ENCODE data around the gene PRDM12. TPM values are rescaled to one million over a fixed set of nuclear protein-coding genes. Genes with fewer than 3 reads are reported as not detected.

The PRDM12 gene
- polyA plus RNA-seq, 1 experiment = not detected

- POLR2A ChIA-PET = no interaction called here
- no peak for DNase-seq (ENCODE audit: low read depth, low spot score)
- TF ChIP-seq CTCF (IDR thresholded peaks at IDR 0.05; ENCODE audit: low read depth, low read length) = no peak
- CTCF ChIA-PET = no interaction called here
- Histone ChIP-seq H3K4me3 (ENCODE audit: low read depth, low read length) (no peak overlapping the region), H3K9me3 (ENCODE audit: control insufficient read depth, insufficient read depth, low read length) (no peaks in the 10 kb centered on the region), H3K27me3 (ENCODE audit: control insufficient read depth, insufficient read depth, low read length) (no peaks in the 10 kb centered on the region), H3K27ac (ENCODE audit: low read depth, low read length) (no peak overlapping the region)
Observed at GRCh38 chr9:130633336-130634190, 30.8 kb upstream of the PRDM12 start.

- ChIA-PET CTCF (no interaction called here), POLR2A (no interaction called here)
- H3K9me3 ChIP-seq (ENCODE audit: control insufficient read depth, insufficient read depth, low read length) = no peaks in the 10 kb centered on the region
- no peaks in the 10 kb centered on the region for H3K27me3 ChIP-seq (ENCODE audit: control insufficient read depth, insufficient read depth, low read length)
- no peak for DNase-seq (ENCODE audit: low read depth, low spot score)
- TF ChIP-seq CTCF (IDR thresholded peaks at IDR 0.05; ENCODE audit: low read depth, low read length) = no peak
- no peak overlapping the region for H3K27ac ChIP-seq (ENCODE audit: low read depth, low read length)
- no peak overlapping the region for H3K4me3 ChIP-seq (ENCODE audit: low read depth, low read length)
Observed at GRCh38 chr9:130634191-130634768, 30.1 kb upstream of the PRDM12 start.

DNA sequence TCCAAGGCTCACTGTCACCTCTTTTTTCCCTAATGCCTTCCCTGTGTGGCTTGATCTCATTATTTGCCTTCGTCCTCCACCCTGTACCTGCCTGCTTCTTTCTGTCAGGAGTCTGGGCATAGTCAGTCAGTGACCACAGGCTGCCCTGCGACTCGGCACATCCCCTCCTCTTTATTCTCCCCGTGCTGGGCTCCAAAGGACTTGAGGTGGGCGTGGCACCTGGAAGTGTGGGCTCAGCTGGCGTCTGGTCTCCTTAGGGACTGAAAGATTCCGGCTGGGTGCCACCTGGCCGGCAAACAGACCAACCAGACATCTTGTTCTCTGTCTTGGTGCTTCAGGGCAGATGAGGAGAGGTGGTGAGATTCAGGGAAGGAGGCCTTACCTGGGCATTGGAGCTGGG is 29.6 kb upstream of the PRDM12 start:
- no peak for DNase-seq (ENCODE audit: low read depth, low spot score)
- CTCF ChIA-PET = no interaction called here
- POLR2A ChIA-PET = no interaction called here
- Histone ChIP-seq H3K27ac (ENCODE audit: low read depth, low read length) (no peak overlapping the region), H3K9me3 (ENCODE audit: control insufficient read depth, insufficient read depth, low read length) (no peaks in the 10 kb centered on the region), H3K4me3 (ENCODE audit: low read depth, low read length) (no peak overlapping the region), H3K27me3 (ENCODE audit: control insufficient read depth, insufficient read depth, low read length) (no peaks in the 10 kb centered on the region)
- TF ChIP-seq CTCF (IDR thresholded peaks at IDR 0.05; ENCODE audit: low read depth, low read length) = no peak

DNA sequence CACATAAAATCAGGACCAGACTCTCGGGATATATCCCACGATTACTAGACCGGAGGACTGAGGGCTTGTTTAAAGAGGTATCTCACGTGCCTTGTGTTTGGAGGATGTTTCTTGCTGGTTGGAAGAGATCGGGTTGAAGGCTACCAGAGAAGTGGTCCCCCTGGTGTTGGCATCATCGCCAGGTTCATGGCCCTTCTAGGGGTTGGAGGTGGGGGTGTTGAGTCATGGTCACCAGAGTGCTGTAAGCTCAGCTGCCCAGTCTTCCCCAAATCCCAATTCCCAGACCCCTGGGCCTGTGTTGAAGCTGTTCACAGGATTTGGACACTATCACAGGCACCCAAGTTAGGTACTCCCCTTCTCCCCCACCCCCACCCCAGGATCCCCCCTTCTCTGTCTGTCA is 29.1 kb upstream of the PRDM12 start:
- no peak for DNase-seq (ENCODE audit: low read depth, low spot score)
- Histone ChIP-seq H3K27me3 (ENCODE audit: control insufficient read depth, insufficient read depth, low read length) (no peaks in the 10 kb centered on the region), H3K4me3 (ENCODE audit: low read depth, low read length) (no peak overlapping the region), H3K27ac (ENCODE audit: low read depth, low read length) (no peak overlapping the region), H3K9me3 (ENCODE audit: control insufficient read depth, insufficient read depth, low read length) (no peaks in the 10 kb centered on the region)
- CTCF ChIA-PET = no interaction called here
- POLR2A ChIA-PET = no interaction called here
- no peak for TF ChIP-seq CTCF (IDR thresholded peaks at IDR 0.05; ENCODE audit: low read depth, low read length)

All from AG04450 (cell line).